Uterus (tissue), 4 donors: Measurements from ENCODE around the gene TBKBP1. TPM values are rescaled to one million over a fixed set of nuclear protein-coding genes. Genes with fewer than 3 reads are reported as not detected.

Source experiments
- DNase-seq, 2 donors: peaks; one replicate each; pipeline ENCODE4 v3.0.0-alpha.2; 2019 to 2020
- H3K27ac ChIP-seq, 2 donors: fragments of 200-600 bp; sonication (generic); 1 replicate in 1 of 2; 2 replicates in 1 of 2; pipeline ENCODE4 v1.5.1; 2016 to 2018
- H3K27me3 ChIP-seq, 2 donors: fragments of 200-600 bp; sonication (generic); one replicate each; pipeline ENCODE4 v1.5.1; 2018 to 2019; ENCODE audit warnings: control low read depth in 1 of 2
- H3K36me3 ChIP-seq, 2 donors: fragments of 200-600 bp; sonication (generic); one replicate each; pipeline ENCODE4 v1.5.1; 2019; ENCODE audit warnings: control low read depth in 1 of 2
- H3K4me1 ChIP-seq, 2 donors: fragments of 200-600 bp; sonication (generic); one replicate each; pipeline ENCODE4 v1.5.1; 2018 to 2019; ENCODE audit warnings: control low read depth in 1 of 2
- H3K4me3 ChIP-seq, 2 donors: fragments of 200-600 bp; sonication (generic); 1 replicate in 1 of 2; 2 replicates in 1 of 2; pipeline ENCODE4 v1.5.1; 2018 to 2019; ENCODE audit warnings: mild to moderate bottlenecking in 1 of 2
- H3K9me3 ChIP-seq, 2 donors: fragments of 200-600 bp; sonication (generic); one replicate each; pipeline ENCODE4 v1.5.1; 2019; ENCODE audit warnings: control low read depth in 1 of 2
- CTCF ChIP-seq, 4 experiments: fragments of 200-600 bp in 2 of 4; fragments of 450-650 bp in 2 of 4; sonication (generic) in 2 of 4; IDR thresholded peaks; one replicate each; pipeline ENCODE4 v1.5.1; 2016 to 2019; ENCODE audit warnings: antibody characterized with exemption in 4 of 4, mild to moderate bottlenecking in 2 of 4, moderate library complexity in 1 of 4
- POLR2A ChIP-seq, 2 donors: fragments of 450-650 bp; IDR thresholded peaks; one replicate each; pipeline ENCODE4 v1.6.1; 2016; ENCODE audit warnings: antibody characterized with exemption in 2 of 2, mild to moderate bottlenecking in 1 of 2, moderate library complexity in 1 of 2
- intact Hi-C: fragments of 100-400 bp; cut with DNase I; formaldehyde crosslinking; loops from one replicate; pipeline ENCODE4 v1.15.1; 2023; ENCODE audit warnings: low total_unique reads
- small RNA-seq: library from RNA; depleted of rRNA; stranded (forward); fragments of <200 nt; gene quantifications from one replicate; pipeline ENCODE3, GENCODE V24; 2016
- total RNA-seq, 4 donors: library from RNA; depleted of rRNA in 3 of 4; stranded (reverse); fragments of >200 nt in 3 of 4; gene quantifications; one replicate each; pipeline versions ENCODE4 v1.1.0 to v1.2.4, GENCODE V29; 2014 to 2023
- donor health status: DM: yes; HTN: yes; CAD: no.

TBKBP1 gene
- total RNA-seq, 4 donors from 2014 or later: 2.6 to 24.8 (median 10.7) TPM

GRCh38 chr17:47744168-47745036, 50.4 kb downstream of the TBKBP1 start:
- intact Hi-C loops: no loop called here
- H3K4me1 ChIP-seq: no peaks in the 10 kb centered on the region
- TF ChIP-seq CTCF (IDR thresholded peaks at IDR 0.05): no peak
- no peak for TF ChIP-seq POLR2A (IDR thresholded peaks at IDR 0.05)
- H3K9me3 ChIP-seq: no peaks in the 10 kb centered on the region
- no peak overlapping the region for H3K27ac ChIP-seq
- H3K27me3 ChIP-seq: peaks cover 0 to 4% of the 10 kb centered on the region in 2 donors
- no peaks in the 10 kb centered on the region for H3K36me3 ChIP-seq
- DNase-seq: no peak
- H3K4me3 ChIP-seq: no peak overlapping the region

GRCh38 chr17:47745037-47745380, 51.0 kb downstream of the TBKBP1 start:
- Histone ChIP-seq H3K4me1 (no peaks in the 10 kb centered on the region), H3K4me3 (no peak overlapping the region), H3K27ac (no peak overlapping the region), H3K27me3 (peaks cover 0 to 4% of the 10 kb centered on the region in 2 donors), H3K36me3 (no peaks in the 10 kb centered on the region), H3K9me3 (no peaks in the 10 kb centered on the region)
- DNase-seq: no peak
- intact Hi-C loops: no loop called here
- no peak for TF ChIP-seq POLR2A (IDR thresholded peaks at IDR 0.05)
- TF ChIP-seq CTCF (IDR thresholded peaks at IDR 0.05): no peak

- Histone ChIP-seq H3K36me3 (no peaks in the 10 kb centered on the region), H3K27ac (no peak overlapping the region), H3K4me1 (no peaks in the 10 kb centered on the region), H3K9me3 (no peaks in the 10 kb centered on the region), H3K27me3 (no peaks in the 10 kb centered on the region), H3K4me3 (no peak overlapping the region)
- no peak for DNase-seq
- intact Hi-C loops: no loop called here
- TF ChIP-seq POLR2A (IDR thresholded peaks at IDR 0.05) (no peak), CTCF (IDR thresholded peaks at IDR 0.05) (no peak)
Observed at GRCh38 chr17:47751471-47751870, 57.5 kb downstream of the TBKBP1 start.

- Histone ChIP-seq H3K4me1 (no peaks in the 10 kb centered on the region), H3K27ac (no peak overlapping the region), H3K9me3 (no peaks in the 10 kb centered on the region), H3K36me3 (no peaks in the 10 kb centered on the region), H3K4me3 (no peak overlapping the region), H3K27me3 (no peaks in the 10 kb centered on the region)
- intact Hi-C loops: no loop called here
- TF ChIP-seq CTCF (IDR thresholded peaks at IDR 0.05): no peak
- TF ChIP-seq POLR2A (IDR thresholded peaks at IDR 0.05): no peak
- no peak for DNase-seq
Observed at GRCh38 chr17:47757386-47757785, 63.4 kb downstream of the TBKBP1 start.

- no peak for TF ChIP-seq POLR2A (IDR thresholded peaks at IDR 0.05)
- H3K36me3 ChIP-seq: no peaks in the 10 kb centered on the region
- no peak overlapping the region for H3K27ac ChIP-seq
- H3K27me3 ChIP-seq: no peaks in the 10 kb centered on the region
- H3K9me3 ChIP-seq: no peaks in the 10 kb centered on the region
- DNase-seq: no peak
- no peak overlapping the region for H3K4me3 ChIP-seq
- intact Hi-C loops: no loop called here
- H3K4me1 ChIP-seq: no peaks in the 10 kb centered on the region
Observed at GRCh38 chr17:47760409-47761140, 66.6 kb downstream of the TBKBP1 start.

Small RNA genes within 50 kb of the gene (small RNA-seq; reads per million reads assigned to genes)
- gene AC015674.1: not detected

Other genes with a start within 250 kb of the TBKBP1 start
- gene NPEPPS, start 163.1 kb upstream of the TBKBP1 start, total RNA-seq: 100 to 1,000 TPM in 3 of 4 donors, 10 to 100 TPM in 1; 77.6 to 161 (median 131) TPM
- gene KPNB1, start 44.2 kb upstream of the TBKBP1 start, total RNA-seq: 100 to 1,000 TPM in 3 of 4 donors, 10 to 100 TPM in 1; 55.6 to 313 (median 209) TPM
- gene TBX21, start 39.1 kb downstream of the TBKBP1 start, total RNA-seq: under 1 TPM in 2 of 4 donors, not detected in 2; 0.49 to 0.51 TPM
- gene OSBPL7, start 127.6 kb downstream of the TBKBP1 start, total RNA-seq: 10 to 100 TPM in 2 of 4 donors, 1 to 10 TPM in 2; 1.0 to 23.4 (median 10.7) TPM
- gene MRPL10, start 137.4 kb downstream of the TBKBP1 start, total RNA-seq: 10 to 100 TPM; 14.7 to 44.1 (median 27.7) TPM
- 1 to 10 TPM in 2 of 4 donors, under 1 TPM in 2; 0.14 to 1.5 (median 0.76) TPM for gene LRRC46, start 137.5 kb downstream of the TBKBP1 start, total RNA-seq
- 10 to 100 TPM; 12.4 to 80.7 (median 39.8) TPM for gene SCRN2, start 147.1 kb downstream of the TBKBP1 start, total RNA-seq
- gene SP6, start 157.0 kb downstream of the TBKBP1 start, total RNA-seq: 1 to 10 TPM in 2 of 4 donors, not detected in 2; 1.4 to 1.5 TPM
- 10 to 100 TPM in 1 of 4 donors, 1 to 10 TPM in 2, under 1 TPM in 1; 0.88 to 18.7 (median 1.3) TPM for gene SP2, start 202.1 kb downstream of the TBKBP1 start, total RNA-seq
- 10 to 100 TPM; 16.7 to 29.4 (median 17.4) TPM for gene PNPO, start 247.4 kb downstream of the TBKBP1 start, total RNA-seq